ENCODE measurements around the gene RNF183.

- TF ChIP-seq POLR2A (IDR thresholded peaks at IDR 0.05), result no peak
- TF ChIP-seq CTCF (IDR thresholded peaks at IDR 0.05), result no peak
These were observed 19.5 kb upstream of the RNF183 start for GRCh38 chr9:113322671-113323070.
